ENCODE data around the gene BUD23.
"Not testable (repeated sequence)": the region's sequence is repeated elsewhere in the genome, so short reads cannot be mapped to it uniquely, and the experiment has no call there.

The BUD23 gene, protein sequence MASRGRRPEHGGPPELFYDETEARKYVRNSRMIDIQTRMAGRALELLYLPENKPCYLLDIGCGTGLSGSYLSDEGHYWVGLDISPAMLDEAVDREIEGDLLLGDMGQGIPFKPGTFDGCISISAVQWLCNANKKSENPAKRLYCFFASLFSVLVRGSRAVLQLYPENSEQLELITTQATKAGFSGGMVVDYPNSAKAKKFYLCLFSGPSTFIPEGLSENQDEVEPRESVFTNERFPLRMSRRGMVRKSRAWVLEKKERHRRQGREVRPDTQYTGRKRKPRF

DNA sequence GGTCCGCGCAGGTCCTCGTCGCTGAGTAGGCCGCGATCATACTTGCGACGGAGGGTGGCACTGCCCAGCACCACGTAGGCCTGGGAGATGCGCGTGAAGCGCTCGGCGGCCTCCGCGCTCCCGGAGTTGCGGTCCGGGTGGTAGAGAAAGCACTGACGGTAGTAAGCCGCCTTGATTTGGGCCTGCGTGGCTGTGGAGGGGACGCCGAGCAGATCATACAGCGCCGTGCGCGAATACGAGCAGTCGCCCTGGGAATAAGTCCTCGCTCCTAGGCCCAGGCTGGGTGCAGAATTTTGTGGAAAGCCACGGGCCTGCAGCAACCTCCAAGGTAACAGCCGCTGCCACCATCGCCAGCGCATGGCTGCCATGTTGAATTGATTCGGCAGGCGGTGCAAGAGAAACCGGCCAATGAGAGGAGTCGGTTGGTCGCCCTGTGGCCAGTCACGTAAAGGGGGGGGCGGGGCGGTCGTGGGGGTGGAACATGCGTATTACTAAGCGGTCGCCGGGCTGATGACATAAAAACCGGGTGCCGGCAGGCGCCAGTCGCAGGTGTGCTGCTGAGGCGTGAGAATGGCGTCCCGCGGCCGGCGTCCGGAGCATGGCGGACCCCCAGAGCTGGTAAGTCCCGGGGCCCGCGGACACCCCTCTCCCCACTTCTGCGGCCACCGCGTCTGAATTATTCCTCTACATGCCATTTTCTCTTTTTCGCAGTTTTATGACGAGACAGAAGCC lies at the start of gene BUD23, which contains the start of gene DNAJC30:
TSS of gene BUD23 (plus strand) at position 542 of the 732 bp plus-strand sequence. CDS start at position 571, 29 bp downstream.
TSS of gene DNAJC30 (minus strand) at position 398 of the 732 bp plus-strand sequence. CDS start at position 368, 30 bp downstream.
- in situ Hi-C loops (cut with MboI; ENCODE audit: low sequenced_read_pairs) = no loop called here

DNA sequence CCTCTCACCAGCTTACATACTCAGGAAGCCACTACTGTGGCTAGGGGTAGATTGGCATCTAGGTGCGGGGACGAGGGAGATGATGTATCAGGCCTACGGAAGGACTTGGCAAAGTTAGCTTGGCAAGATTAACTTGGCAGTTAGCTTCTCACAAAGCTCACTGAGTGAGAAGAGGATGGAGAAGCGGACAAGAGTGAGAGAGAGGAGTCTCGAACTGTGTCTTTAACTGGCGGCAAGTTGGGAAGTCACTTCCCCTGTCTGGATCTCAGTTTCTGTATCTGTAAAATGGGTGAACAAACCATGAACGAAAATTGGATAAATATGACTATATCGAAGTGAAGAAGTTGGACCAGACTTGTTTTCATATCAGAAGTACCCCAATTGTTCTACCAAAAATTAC lies 49.6 kb upstream of the BUD23 start:
- in situ Hi-C loops (cut with MboI; ENCODE audit: low sequenced_read_pairs) = no loop called here

GRCh38 chr7:73635428-73636200 lies 47.8 kb upstream of the BUD23 start:
- in situ Hi-C loops (cut with MboI; ENCODE audit: low sequenced_read_pairs) = no loop called here

GRCh38 chr7:73638911-73639310 lies 44.5 kb upstream of the BUD23 start:
- in situ Hi-C loops (cut with MboI; ENCODE audit: low sequenced_read_pairs) = no loop called here

- in situ Hi-C loops (cut with MboI; ENCODE audit: low sequenced_read_pairs) = no loop called here
Measured at GRCh38 chr7:73642834-73643233, 40.6 kb upstream of the BUD23 start.

GRCh38 chr7:73644688-73645286 lies 38.6 kb upstream of the BUD23 start:
- in situ Hi-C loops (cut with MboI; ENCODE audit: low sequenced_read_pairs) = no loop called here

DNA sequence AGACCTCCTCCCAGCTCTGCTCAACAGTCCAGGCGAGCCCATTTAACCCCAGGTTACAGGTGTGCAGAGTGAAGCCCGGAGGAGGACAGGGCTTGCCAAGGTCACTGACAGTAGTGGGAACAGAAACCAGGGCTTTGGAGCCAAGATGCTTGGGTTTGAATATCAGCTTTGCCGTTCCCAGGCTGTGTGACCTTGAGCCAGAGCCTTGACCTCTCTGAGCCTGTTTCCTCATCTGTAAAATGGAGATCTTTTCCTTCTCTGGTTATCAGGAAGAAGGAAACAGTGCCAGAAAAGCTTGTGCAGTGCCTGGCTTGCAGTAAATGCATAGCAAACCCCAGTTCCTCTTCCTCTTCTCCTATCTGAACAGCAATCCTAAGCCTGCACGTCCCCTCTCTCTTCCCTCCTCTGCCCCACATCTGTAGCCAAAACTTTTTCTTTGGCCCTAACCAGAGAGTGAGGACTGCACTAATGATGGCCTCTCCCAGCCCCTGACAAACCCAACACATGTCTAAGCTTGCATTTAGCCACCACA lies 37.7 kb upstream of the BUD23 start:
- in situ Hi-C loops (cut with MboI; ENCODE audit: low sequenced_read_pairs) = no loop called here

GRCh38 chr7:73646785-73647724 lies 36.3 kb upstream of the BUD23 start:
- in situ Hi-C loops (cut with MboI; ENCODE audit: low sequenced_read_pairs) = no loop called here

GRCh38 chr7:73647725-73648592 lies 35.4 kb upstream of the BUD23 start:
- in situ Hi-C loops (cut with MboI; ENCODE audit: low sequenced_read_pairs) = no loop called here

DNA sequence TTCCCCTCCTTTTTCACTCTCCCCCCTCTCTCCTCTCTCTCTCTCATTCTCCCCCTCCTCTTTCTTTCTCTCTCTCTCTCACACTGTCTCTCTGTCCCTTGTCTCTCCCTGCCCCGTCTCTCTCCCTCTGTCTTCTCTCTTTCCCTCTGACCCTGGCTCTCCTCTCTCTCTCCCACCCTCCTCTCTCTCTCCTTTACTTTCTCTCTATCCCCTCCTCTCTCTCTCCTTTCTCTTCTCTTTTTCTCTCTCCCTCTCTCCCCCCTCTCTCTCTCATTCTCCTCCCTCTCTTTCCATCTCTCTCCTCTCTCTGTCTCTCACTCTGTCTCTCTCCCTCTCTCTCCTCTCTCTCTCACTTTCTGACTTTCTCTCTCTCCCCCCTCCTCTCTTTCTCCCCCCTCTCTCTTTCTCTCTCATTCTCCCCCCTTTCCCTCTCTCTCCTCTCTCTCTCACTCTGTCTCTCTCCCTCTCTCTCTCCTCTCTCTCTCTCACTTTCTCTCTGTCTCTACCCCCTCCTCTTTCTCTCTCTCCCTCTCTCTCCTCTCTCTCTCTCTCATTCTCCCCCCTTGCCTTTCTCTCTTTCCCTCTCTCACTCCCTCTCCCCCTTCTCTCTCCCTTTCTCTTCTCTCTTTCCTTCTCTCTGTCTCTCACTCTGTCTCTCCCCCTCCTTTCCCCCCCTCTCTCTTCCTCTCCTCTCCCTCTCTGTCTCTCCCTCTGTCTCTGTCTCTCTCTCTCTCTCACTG lies 34.6 kb upstream of the BUD23 start:
- in situ Hi-C loops (cut with MboI; ENCODE audit: low sequenced_read_pairs) = no loop called here

- in situ Hi-C loops (cut with MboI; ENCODE audit: low sequenced_read_pairs) = no loop called here
Measured at GRCh38 chr7:73649576-73649975, 33.8 kb upstream of the BUD23 start.

DNA sequence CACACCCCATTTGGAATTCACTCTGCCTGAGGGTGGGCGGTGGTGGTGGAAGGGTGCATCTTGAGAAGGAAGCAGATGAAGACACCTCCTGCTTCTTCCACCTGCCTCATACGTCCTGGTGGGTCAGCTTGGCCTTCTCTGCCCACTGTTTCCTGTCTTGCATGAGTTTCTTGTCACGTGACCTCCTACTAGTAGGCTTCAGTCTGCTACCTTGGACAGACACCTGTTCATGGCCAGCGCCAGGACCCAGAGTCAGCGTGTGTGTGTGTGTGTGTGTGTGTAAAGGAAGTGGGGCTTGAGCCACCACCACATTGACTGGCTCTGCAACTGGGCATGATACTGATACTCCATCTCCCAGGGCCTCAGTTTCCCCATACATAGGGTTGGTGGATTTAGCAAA lies 32.9 kb upstream of the BUD23 start:
- in situ Hi-C loops (cut with MboI; ENCODE audit: low sequenced_read_pairs) = no loop called here

DNA sequence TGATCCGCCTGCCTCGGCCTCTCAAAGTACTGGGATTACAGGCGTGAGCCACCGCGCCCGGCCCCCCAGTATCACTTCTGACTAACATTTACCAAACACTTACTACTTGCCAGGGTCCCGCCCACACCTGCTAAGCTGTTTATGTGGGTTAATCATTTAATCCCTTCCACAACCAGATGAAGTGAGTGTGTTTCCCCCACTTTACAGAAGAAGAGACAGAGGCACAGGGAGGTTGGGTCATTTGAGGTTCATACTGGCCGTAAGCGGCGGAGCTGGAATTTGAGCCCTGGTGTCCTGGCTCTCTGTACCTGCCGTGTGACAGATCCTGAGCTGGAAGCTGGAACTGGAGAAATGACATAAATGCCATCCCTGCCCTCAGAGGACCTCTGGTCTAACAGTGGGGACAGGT lies 30.9 kb upstream of the BUD23 start:
- in situ Hi-C loops (cut with MboI; ENCODE audit: low sequenced_read_pairs) = no loop called here

- in situ Hi-C loops (cut with MboI; ENCODE audit: low sequenced_read_pairs) = not testable (repeated sequence)
Measured at GRCh38 chr7:73655309-73655708, 28.1 kb upstream of the BUD23 start.

- in situ Hi-C loops (cut with MboI; ENCODE audit: low sequenced_read_pairs) = no loop called here
Measured at GRCh38 chr7:73659983-73660382, 23.4 kb upstream of the BUD23 start.

DNA sequence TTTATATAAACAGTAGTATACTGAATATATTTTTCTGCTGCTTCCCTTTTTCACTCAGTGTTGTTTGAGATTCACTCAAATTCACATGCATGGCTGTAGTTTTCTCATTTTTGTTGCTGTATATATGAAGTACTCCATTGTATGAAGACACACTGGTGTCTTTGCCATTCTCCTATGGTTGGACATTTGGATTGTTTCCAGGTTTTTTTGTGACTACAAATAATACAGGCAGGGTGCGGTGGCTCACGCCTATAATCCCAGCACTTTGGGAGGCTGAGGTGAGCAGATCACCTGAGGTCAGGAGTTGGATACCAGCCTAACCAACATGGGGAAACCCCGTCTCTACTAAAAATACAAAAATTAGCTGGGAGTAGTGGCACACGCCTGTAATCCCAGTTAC lies 22.8 kb upstream of the BUD23 start:
- in situ Hi-C loops (cut with MboI; ENCODE audit: low sequenced_read_pairs) = not testable (repeated sequence)

GRCh38 chr7:73663033-73663432 lies 20.4 kb upstream of the BUD23 start:
- in situ Hi-C loops (cut with MboI; ENCODE audit: low sequenced_read_pairs) = no loop called here

All from hTERT RPE-1 (cell line).